NCI-H69 (cell line): ENCODE measurements around the gene CEP95.

ENCODE experiments used
- DNase-seq: peaks from one replicate; lab custom pipeline; 2025; lab: John Stamatoyannopoulos, UW

CEP95 gene

DNA sequence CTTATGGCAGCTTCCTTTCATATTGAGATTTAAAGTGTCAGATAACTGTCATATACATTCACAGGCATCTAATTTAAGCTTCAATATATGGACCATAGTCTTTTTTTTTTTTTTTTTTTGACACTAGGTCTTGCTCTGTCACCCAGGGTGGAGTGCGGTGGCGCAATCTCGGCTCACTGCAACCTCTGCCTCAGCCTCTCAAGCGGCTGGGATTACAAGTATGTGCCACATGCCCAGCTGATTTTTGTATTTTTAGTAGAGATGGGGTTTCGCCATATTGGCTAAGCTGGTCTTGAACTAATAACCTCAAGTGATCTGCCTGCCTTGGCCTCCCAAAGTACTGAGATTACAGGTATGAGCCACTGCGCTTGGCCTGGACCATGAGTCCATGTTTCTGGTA, 13.6 kb downstream of the CEP95 start:
- no peak for DNase-seq

DNA sequence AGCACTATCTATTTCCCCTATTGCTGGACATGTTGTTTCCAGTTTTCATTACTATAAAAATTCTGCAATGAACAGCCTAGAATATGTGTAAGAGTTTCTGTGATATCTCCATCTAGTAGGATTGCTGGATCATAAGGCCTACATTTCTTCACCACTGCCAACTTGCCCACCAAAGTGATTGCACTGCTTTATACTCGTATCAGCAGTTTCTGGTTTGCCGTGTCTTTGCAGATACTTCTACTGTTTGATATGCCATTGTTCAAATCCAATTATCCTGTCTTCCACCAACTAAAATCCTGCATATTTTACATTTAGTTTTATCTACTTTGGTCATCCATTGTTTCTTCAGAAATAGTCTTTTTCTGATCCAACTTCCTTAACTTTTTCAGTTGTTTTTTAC, 21.1 kb downstream of the CEP95 start:
- DNase-seq = no peak

DNA sequence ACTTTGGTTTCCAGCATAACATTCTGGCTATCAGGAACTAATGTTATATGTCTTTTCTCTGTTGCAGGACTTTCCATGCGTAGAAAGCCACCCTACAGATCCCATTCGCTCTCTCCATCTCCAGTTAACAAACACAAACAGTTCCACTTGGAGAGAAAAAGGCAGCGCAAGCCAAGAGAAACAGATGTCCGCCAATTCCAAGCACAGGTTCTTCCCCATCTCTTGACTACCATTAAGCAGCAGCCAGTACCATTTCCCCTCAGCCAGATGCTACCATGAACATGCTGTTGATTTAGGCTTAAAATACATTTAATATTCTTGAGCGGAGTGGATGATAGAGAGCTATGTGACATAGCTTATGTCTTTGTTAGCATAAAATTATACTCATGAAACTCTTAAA, 22.4 kb downstream of the CEP95 start:
- no peak for DNase-seq

DNA sequence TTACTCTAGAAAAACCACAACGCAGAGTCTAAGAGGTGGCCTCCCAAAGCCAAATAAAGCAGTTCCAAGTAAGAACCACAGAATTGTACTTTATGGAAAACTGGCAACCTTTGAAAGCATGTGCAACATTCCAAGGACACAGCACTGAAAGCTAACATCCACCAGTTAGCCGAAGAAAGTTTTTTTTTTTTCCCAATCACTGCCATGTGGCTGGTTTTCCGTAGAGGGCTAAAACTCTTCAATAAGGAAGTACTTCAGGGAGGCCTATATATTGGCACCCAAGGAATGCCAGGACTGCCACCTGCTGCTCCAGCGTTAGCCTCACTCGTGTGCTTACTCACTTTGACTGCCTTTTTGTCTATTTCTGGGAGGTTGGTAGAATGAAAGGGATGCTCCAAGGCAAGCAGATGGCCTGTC, 25.2 kb downstream of the CEP95 start:
- DNase-seq = no peak

DNA sequence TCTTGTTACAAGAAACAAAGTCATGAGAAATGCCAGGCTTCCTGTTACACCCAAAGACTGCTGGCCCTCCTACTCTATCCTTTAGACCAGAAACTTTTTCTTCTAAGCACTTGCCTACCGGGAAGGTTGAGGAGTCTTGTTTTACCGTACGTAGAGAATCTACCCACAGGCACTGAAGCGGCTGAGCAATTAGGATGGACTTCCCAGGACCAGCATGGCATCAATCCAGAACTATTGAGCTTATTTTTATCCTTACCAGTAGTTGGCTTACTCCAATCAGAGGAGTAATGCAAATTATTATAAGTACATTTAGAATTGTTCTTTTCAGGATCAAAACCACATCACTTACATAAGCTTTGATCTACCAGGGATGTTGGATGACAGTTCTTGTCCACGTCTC, 25.6 kb downstream of the CEP95 start:
- DNase-seq = no peak

DNA sequence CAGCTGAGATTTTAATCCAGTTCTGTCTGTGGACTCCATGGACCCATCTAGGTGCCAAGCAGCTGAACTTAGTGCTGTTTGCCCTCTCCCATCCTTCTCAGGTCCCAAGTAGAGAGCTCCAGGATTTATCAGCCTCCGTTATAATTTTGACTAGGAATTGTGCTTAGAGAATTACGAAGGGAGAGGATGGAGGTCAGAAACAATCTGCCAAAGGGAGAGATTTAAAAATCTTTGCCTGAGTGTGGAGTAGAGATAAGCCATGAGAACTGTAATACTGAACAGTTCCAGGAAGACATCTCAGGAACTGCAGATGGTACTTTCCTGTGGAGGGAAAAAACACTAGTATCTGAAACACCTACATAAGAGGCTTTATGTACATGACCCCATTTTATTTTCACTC, 27.0 kb downstream of the CEP95 start:
- DNase-seq = no peak

DNA sequence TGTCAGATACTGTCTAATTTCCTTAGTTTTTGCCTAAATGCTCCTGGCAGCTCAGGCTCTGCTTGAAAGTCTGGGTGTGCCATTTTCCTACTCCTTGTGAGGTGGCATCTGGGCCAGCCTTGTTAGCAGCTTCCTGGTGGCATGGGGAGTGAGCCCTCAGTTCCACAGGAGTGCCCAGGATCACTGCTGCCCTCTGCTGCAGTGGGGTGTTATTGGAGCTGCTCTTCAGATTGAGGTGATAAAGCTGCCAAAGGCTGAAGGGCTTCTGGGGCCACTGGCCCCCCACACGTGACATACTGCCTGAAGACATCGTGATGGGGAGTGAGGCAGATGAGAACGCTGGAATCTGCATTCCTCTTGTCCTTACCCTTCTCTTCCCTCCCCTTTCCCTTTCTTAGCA, 27.4 kb downstream of the CEP95 start:
- DNase-seq = peak; percentile 5

DNA sequence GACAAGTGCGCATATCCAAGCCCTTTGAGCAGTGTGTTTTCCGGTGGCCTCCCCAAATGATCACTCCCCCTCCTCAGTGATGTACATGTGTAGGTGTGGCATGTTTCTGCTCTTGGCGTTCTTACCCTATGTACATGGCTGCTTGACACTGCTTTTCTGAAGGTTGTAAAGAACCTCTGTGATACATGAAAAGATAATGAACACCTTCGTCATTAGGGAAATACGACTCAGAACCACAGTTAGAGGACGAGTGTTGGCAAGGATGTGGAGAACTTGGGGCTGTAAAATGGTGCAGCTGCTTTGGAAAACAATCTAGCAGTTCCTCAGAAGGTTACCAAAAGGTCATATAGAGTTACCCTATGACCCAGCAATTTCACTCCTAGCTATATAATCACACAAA, 28.6 kb downstream of the CEP95 start:
- DNase-seq = no peak

DNA sequence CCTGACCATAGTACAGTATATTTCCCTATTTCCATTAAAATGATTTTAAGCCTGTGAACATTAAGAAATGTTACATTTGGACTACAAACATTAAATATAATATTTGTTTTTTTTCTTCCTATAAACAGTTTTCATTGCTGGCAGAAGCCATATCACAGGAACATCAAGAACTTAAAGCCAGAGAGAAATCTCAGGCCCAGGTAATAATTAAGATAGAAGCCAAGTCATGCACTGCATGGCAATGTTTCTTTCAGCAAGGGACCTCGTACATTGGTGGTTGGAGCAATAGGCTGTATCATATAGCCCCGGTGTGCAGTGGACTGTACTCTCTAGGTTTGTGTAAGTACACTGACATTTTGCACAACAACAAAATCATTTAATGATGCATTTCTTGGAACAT, 30.1 kb downstream of the CEP95 start:
- no peak for DNase-seq

DNA sequence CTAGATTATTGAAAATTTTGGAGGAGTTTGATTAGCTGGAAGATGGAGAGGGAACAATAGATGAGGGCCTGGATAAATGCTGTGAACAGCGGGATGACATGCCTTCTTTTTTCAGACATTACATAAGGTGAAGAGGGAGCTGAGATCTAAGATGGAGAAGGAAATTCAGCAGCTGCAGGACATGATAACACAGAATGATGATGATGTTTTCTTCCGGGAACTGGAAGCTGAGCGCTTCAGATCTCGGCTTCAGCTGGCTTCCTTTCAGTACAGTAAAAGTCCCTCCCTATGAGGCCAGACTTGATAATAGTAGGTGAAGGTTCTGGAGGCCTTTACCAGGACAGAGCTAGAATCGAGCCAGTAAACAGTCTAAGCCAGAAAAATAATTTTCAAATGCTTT, 30.7 kb downstream of the CEP95 start:
- no peak for DNase-seq

DNA sequence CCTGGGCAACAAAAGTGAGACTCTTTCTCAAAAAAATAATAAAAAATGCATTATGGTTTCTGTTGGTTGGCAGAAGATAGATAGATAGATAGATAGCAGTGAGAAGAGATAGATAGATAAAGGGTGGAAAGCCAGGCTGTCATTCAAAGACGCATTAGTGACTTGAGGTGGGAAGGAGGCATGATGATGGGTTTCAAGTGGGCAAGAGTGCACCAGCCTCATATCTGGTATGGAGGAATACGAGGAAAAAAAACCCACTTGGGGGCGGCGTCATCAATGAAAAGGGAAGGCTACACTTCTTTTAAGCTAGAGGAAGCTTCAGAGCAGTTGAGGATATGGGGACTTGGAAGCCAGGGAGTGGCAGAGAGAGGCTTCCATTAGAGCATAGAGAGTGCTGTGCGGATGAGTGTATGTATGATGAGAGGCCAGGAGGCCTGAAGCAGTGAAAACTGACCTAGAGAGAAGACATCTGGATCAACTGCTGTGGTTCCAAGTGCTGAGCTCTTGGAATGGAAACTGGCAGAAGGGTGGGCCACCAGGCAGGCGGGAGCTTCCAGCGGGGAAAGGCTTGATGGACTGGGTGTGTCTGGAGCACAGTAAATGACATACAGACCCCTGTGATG, 31.8 kb downstream of the CEP95 start:
- DNase-seq = peak; percentile 19

DNA sequence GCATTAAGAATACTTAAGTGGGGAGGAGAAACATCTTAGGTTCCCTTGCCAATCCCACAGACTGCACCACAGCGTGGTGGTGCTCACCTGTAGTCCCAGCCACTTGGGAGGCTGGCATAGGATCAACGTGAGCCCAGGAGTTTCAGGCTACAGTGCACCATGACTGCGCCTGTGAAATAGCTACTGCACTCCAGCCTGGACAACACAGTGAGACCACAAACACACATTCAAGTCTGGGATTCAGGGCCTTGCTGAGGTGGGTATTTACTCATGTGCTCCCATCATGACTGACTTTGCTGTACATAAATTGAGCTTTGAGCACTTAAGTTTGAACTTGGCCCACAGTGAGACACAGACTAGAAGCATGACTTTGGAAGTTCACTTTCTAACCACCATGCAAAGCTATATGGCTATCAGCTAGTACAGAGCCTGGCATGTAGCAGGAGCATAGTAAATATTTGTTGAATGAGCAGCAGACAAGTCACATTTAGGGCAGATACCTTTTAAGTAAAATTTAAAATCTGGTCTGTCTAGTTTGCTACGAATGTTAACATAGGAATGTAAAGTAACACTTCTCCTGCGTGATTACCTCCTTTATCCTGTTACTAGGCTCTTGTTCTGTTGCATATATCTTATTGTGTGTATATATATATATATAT, 33.5 kb downstream of the CEP95 start:
- DNase-seq = no peak

DNA sequence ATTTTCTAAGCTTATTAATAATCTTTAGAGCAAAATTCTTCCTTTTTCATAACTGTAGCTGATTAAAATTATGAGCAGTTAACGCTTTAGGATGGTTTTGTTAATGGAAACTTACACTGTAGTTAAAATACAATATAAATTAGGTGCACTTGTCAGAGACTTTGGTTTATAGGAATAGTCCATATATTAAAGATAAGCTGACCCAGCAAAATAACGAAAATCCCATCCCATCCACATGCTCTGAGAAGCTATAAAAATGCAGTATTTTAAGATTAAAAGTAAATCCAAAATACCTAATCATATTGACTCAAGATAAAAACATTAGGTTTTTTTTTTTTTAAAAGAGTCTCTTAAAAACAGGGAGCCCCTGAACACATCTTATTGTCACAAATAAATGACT, 38.0 kb downstream of the CEP95 start:
- no peak for DNase-seq

DNA sequence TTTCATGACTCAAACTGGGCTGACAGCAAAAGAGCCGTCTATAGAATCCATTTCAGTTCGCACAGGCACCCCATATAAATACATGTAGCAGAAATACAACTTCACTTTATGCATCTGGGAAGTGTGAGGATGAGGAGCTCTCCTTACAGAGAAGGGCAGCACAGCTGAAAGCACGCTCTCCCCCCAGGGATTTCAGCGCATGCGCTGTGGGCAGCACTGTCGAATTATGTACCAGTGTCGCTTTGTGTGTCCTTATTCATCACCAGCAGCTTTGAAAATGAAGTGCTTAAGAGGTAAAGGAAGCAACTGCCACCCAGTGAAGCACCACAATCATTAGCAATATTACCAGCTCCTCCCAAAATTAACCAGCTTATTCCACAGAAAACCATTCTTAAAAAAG, 39.9 kb downstream of the CEP95 start:
- DNase-seq = no peak

DNA sequence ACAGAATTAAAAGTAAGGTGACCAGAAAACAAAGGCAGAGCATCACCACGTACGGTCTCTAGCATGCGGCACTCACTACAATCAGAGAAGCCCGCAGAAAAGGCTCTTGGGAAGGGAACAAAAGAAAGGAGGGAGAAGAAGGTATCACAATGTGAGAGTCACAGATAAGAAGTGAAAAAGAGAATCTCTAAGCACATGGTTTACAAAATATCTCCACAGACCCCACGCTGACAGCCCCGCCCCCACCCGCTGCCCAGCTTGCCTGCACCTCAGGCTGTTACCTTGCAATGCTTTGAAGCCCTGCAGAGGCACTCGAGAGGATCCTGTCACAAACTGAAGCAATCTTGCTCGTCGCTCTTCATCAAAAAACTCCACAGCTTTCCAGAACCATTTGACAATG, 40.5 kb downstream of the CEP95 start:
- DNase-seq = no peak

DNA sequence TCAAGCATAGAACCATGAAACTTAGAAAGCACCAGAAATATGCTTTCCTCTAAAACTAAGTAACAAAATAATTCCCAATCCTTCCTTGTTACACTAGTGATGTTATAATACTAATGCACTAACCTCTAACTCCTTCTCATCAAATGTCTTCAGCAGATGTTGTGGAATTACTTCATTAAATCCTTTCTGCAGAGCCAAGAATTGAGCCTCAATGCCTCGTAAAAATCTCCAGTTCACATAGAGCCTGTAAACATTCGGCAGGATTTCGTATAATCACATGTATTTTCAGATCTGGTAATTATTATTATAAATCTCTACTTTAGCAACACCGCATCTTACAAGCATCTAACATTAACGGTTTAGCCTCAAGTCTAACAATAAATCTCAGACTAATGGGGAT, 44.7 kb downstream of the CEP95 start:
- DNase-seq = no peak

DNA sequence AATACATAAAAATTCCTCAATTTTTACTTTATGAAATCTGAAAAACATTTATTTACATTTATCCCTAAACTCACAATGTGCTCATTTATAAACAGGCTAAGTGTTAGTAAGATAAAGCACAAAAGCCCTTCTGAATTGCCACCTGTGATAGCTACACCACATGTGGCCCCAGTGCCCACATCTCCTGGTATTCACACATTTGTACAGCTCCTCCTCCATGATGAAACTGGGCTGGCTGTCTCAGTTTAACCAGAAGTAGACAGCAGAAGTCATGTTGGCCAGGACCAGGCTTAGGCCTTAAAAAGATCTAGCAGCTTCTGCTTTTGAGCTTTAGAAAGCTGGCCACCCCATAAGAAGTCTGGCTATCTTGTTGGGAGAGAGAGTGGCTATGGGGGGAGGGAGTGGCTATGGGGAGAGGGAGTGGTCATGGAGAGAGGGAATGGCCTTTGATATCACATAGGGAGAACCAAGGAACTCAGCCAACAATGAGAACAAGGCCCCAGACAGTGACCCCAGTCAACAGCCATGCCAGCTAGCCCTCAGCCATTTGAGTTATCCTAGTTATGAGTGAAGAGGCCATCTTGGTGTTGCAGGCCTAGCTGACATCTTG, 47.4 kb downstream of the CEP95 start:
- DNase-seq = no peak

DNA sequence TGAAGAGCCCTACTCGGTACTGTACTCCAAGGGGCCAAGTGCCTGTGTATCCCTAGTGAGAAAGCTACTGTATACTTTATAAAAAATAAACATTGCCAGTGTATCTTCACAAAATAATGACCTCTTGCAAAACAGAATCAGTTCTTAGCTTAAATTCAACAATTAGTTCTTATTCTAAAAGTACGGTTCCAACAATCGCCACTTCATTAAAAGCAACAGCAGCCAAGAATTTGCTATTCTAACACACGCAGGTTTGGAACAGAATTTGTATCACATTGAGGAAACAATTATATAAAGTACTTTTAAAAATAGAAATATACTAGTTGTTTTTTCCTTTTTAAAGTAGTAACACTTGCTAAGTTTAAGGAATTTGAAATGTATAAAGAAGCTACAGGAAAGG, 48.5 kb downstream of the CEP95 start:
- DNase-seq = no peak

DNA sequence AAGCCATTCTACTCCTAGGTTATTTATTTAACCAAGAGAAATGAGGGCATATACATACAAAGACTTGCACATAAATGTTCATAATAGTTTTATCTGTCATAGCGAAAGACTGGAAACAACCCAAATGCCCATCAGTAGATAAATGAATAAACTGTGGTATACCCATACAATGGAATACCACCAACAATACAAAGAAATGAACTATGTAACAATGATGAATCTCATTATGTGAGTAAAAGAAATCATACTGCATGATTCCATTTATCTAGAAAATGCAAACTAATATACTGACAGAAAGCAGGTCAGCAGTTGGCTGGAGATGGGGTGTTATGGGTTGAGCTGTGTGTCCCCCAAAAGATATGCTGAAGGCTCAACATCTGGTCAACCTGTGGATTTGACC, 57.3 kb downstream of the CEP95 start:
- no peak for DNase-seq

DNA sequence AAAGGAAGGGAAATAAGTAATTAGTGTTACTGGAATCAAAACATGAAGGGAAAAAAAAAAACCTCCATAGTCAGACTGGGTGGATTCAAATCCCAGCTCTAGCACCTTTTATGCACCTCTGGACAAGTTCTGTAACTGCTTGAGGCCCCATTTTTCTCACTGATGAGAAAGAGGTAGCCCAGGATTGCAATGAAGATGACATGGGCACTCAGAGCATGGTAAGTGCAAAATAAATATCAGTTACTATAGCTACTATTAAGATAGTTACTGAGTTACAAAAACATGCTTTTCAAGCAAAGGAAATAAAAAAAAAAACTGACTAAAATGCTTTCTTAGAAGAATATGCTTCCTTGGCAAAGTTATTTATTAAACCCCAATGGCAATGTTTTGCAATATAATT, 58.8 kb downstream of the CEP95 start:
- DNase-seq = no peak

DNA sequence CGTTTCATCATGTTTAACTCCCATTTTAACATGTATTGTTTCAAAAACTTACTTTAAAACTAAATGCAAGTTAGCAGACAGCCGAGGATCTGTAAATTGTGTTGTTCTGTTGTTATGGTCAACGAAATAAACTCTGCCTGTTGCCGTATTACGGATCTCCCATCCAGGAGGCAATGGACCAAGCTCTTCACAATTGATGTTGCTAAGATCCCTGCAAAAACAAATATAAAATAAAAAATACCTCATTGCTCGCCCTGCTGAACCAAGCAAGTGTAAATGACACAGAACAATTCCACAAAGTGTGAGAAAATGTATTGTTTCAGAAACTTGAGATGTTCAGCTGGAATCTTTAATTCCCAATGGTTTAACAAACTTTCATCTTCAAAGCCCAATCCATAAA, 65.0 kb downstream of the CEP95 start:
- no peak for DNase-seq

DNA sequence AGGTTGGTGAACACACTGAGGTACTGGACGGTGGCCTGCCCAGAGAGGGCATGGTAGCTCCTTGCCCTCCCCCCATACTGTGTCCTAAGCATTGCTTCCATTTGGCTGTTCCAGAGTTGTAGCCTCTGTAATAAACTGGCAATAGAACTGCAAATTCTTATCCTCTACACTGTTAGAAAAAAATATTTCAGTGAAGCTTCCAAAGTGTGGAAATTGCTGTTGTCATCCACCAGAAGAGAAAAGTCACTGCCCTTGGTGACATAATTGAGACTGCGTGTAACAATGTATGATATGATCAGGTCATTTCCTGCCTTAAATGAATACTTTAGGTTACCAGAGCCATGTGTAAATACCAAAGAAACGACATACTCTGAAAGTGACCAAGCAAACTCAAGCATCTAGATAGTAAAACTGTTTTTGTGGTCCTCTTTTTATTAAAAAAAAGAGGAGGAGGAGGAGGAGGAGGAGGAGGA, 65.9 kb downstream of the CEP95 start:
- peak; percentile 8 for DNase-seq

DNA sequence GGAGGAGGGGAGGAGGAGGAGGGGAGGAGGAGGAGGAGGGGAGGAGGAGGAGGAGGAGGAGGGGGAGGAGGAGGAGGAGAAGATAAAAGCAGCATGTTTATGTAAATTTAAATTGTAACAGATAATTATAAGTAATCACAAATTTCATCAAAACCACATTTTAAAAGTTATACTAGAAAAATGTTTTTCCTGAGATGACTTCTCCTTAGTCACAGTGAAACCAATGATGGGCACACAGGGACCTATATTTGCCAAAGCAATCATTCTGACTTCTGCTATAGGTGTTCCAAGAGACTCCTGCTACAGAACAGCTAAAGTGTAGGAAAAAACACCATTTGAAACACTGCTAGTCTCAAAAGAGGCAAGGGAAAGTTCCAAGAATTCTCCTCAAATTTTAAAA, 66.4 kb downstream of the CEP95 start:
- no peak for DNase-seq

DNA sequence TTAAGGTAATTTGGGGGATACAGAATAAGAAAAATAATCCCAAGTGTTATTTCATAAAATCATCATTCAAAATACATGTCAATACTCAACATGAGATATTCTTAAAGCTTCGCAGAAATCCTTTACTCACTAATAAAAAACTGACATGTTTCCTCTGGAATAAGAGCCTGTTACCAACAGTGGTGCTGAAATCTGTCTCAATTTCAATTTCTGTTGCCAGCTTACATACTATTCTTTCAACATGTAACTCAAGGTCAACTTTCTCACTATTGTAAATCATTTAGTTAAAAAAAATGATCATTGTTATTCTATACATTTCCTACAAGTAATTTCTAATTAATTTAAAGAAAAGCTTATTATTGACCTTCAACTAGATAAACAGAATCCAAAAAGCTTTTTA, 67.9 kb downstream of the CEP95 start:
- no peak for DNase-seq
